ENCODE measurements around the gene ZDHHC1. TPM values are rescaled to one million over a fixed set of nuclear protein-coding genes. Genes with fewer than 3 reads are reported as not detected.

ZDHHC1 gene
- total and polyA plus RNA-seq, 7 donors, result 1.7 to 11.0 (median 5.8) TPM

- H3K9me3 ChIP-seq, result no peaks in the 10 kb centered on the region
- WGBS, 3 donors, result 20 to 42% (median 28%) methylated on average over 5 of the region's 5 CpGs
- TF ChIP-seq CTCF (IDR thresholded peaks at IDR 0.05), result no peak
- no peak overlapping the region for H3K4me3 ChIP-seq
- peaks cover 0 to 38% of the 10 kb centered on the region in 2 donors for H3K36me3 ChIP-seq (ENCODE audit: insufficient read depth in 1 of 2, low read depth in 1 of 2)
- H3K27ac ChIP-seq, result peak overlapping the region; percentile 10
- intact Hi-C loops (cut with DNase I), result no loop called here
- H3K27me3 ChIP-seq (ENCODE audit: insufficient read depth in 3 of 3, low read length in 2 of 3), result no peaks in the 10 kb centered on the region
- peaks cover 57% of the 10 kb centered on the region for H3K4me1 ChIP-seq
- DNase-seq, result no peak
- ATAC-seq, result peak in 2 of 4 donors; percentile 11 to 30
Measured at GRCh38 chr16:67441907-67442306, 25.6 kb upstream of the ZDHHC1 start.

- Histone ChIP-seq H3K27ac (peak overlapping the region; percentile 10), H3K4me3 (no peak overlapping the region), H3K27me3 (ENCODE audit: insufficient read depth in 3 of 3, low read length in 2 of 3) (no peaks in the 10 kb centered on the region), H3K36me3 (ENCODE audit: insufficient read depth in 1 of 2, low read depth in 1 of 2) (peaks cover 0 to 39% of the 10 kb centered on the region in 2 donors), H3K9me3 (no peaks in the 10 kb centered on the region), H3K4me1 (peaks cover 51% of the 10 kb centered on the region)
- 42 to 65% (median 42%) methylated on average over 17 of the region's 17 CpGs for WGBS, 3 donors
- ATAC-seq, result peak; percentile 20 to 57 (median 44)
- DNase-seq, result peak; percentile 38 to 77
- intact Hi-C loops (cut with DNase I), result no loop called here
- no peak for TF ChIP-seq CTCF (IDR thresholded peaks at IDR 0.05)
Measured at GRCh38 chr16:67441271-67441753, 25.0 kb upstream of the ZDHHC1 start.

- ATAC-seq, result no peak
- H3K9me3 ChIP-seq, result no peaks in the 10 kb centered on the region
- H3K36me3 ChIP-seq (ENCODE audit: insufficient read depth in 1 of 2, low read depth in 1 of 2), result peaks cover 0 to 39% of the 10 kb centered on the region in 2 donors
- H3K27ac ChIP-seq, result no peak overlapping the region
- TF ChIP-seq CTCF (IDR thresholded peaks at IDR 0.05), result no peak
- intact Hi-C loops (cut with DNase I), result no loop called here
- H3K4me3 ChIP-seq, result no peak overlapping the region
- H3K27me3 ChIP-seq (ENCODE audit: insufficient read depth in 3 of 3, low read length in 2 of 3), result no peaks in the 10 kb centered on the region
- DNase-seq, result no peak
- peaks cover 27% of the 10 kb centered on the region for H3K4me1 ChIP-seq
- WGBS, 3 donors, result 94 to 97% (median 95%) methylated on average over 19 of the region's 19 CpGs
Measured at GRCh38 chr16:67438824-67439393, 22.6 kb upstream of the ZDHHC1 start.

GRCh38 chr16:67438098-67438791, 22.0 kb upstream of the ZDHHC1 start:
- no peak for DNase-seq
- Histone ChIP-seq H3K4me3 (no peak overlapping the region), H3K36me3 (ENCODE audit: insufficient read depth in 1 of 2, low read depth in 1 of 2) (peaks cover 0 to 39% of the 10 kb centered on the region in 2 donors), H3K4me1 (peaks cover 21% of the 10 kb centered on the region), H3K9me3 (no peaks in the 10 kb centered on the region), H3K27me3 (ENCODE audit: insufficient read depth in 3 of 3, low read length in 2 of 3) (no peaks in the 10 kb centered on the region), H3K27ac (no peak overlapping the region)
- TF ChIP-seq CTCF (IDR thresholded peaks at IDR 0.05), result no peak
- ATAC-seq, result no peak
- WGBS, 3 donors, result 95 to 97% (median 96%) methylated on average over 20 of the region's 20 CpGs
- intact Hi-C loops (cut with DNase I), result no loop called here

All from psoas muscle (tissue), 8 donors.